HepG2 (cell line): ENCODE results near the gene CALCR. TPM values are rescaled to one million over a fixed set of nuclear protein-coding genes. Genes with fewer than 3 reads are reported as not detected.

Experiments used
- ZFP36 ChIP-seq: fragments of 150-350 bp; IDR thresholded peaks from 2 replicates; pipeline ENCODE4 v1.6.1; 2018; ENCODE audit warnings: borderline replicate concordance, low read length, low read depth; ENCODE audit not compliant: partially characterized antibody
- polyA plus RNA-seq, 8 experiments: library from polyadenylated mRNA; depleted of rRNA in 3 of 8; stranded (reverse) in 7 of 8; unstranded in 1 of 8; fragments of >200 nt; fragmentation: Illumina TruSeq in 4 of 8; extraction: Trizol in 4 of 8; gene quantifications; 2 replicates each; pipeline versions ENCODE4 v1.2.1 to v1.2.3, GENCODE V29; 2011 to 2016; ENCODE audit warnings: low read depth in 4 of 8, missing spikeins in 1 of 8, mixed read lengths in 1 of 8; ENCODE audit not compliant: insufficient read depth in 1 of 8
- total RNA-seq, 5 experiments: library from RNA; depleted of rRNA; stranded (reverse); fragments of >200 nt; fragmentation: Illumina TruSeq; extraction: Trizol; gene quantifications; 2 replicates each; pipeline ENCODE4 v1.2.3, GENCODE V29; 2016; ENCODE audit warnings: low read depth in 1 of 5
- TF ChIP-seq, protein P1 (sequence below): sonication (generic); formaldehyde crosslinking; IDR thresholded peaks from 2 replicates; pipeline ENCODE4 v1.5.0; 2020; ENCODE audit warnings: mild to moderate bottlenecking, missing genetic modification reagents, borderline replicate concordance
- TF ChIP-seq, protein P2 (sequence below): sonication (generic); formaldehyde crosslinking; conservative IDR thresholded peaks from 2 replicates; pipeline ENCODE4 v1.8.0; 2022; ENCODE audit warnings: low read depth, missing genetic modification reagents

CALCR gene
- total and polyA plus RNA-seq, 2 of the 13 experiments (the other 11 are each of a cell fraction or from before 2014, with no cell fraction given): not detected

DNA sequence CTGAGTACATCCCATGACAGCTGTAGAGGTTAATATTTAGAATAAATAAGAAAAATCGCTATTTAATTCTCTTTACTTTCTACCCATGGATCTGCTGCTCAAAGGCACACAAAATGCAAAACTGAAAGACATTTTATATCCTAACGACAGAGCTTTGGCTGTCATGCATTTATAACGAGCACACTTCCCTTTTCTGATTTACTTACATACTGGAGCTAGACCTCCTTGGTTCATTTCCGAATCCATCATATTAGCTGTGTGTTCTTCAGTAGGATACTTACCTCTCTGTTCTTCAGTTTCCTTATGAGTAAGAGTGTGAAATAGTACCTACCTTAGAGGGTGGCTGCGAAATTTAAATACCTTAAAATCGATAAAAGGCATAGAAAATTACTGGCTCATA, 10.9 kb downstream of the CALCR start (continued):
- TF ChIP-seq, protein P1, sequence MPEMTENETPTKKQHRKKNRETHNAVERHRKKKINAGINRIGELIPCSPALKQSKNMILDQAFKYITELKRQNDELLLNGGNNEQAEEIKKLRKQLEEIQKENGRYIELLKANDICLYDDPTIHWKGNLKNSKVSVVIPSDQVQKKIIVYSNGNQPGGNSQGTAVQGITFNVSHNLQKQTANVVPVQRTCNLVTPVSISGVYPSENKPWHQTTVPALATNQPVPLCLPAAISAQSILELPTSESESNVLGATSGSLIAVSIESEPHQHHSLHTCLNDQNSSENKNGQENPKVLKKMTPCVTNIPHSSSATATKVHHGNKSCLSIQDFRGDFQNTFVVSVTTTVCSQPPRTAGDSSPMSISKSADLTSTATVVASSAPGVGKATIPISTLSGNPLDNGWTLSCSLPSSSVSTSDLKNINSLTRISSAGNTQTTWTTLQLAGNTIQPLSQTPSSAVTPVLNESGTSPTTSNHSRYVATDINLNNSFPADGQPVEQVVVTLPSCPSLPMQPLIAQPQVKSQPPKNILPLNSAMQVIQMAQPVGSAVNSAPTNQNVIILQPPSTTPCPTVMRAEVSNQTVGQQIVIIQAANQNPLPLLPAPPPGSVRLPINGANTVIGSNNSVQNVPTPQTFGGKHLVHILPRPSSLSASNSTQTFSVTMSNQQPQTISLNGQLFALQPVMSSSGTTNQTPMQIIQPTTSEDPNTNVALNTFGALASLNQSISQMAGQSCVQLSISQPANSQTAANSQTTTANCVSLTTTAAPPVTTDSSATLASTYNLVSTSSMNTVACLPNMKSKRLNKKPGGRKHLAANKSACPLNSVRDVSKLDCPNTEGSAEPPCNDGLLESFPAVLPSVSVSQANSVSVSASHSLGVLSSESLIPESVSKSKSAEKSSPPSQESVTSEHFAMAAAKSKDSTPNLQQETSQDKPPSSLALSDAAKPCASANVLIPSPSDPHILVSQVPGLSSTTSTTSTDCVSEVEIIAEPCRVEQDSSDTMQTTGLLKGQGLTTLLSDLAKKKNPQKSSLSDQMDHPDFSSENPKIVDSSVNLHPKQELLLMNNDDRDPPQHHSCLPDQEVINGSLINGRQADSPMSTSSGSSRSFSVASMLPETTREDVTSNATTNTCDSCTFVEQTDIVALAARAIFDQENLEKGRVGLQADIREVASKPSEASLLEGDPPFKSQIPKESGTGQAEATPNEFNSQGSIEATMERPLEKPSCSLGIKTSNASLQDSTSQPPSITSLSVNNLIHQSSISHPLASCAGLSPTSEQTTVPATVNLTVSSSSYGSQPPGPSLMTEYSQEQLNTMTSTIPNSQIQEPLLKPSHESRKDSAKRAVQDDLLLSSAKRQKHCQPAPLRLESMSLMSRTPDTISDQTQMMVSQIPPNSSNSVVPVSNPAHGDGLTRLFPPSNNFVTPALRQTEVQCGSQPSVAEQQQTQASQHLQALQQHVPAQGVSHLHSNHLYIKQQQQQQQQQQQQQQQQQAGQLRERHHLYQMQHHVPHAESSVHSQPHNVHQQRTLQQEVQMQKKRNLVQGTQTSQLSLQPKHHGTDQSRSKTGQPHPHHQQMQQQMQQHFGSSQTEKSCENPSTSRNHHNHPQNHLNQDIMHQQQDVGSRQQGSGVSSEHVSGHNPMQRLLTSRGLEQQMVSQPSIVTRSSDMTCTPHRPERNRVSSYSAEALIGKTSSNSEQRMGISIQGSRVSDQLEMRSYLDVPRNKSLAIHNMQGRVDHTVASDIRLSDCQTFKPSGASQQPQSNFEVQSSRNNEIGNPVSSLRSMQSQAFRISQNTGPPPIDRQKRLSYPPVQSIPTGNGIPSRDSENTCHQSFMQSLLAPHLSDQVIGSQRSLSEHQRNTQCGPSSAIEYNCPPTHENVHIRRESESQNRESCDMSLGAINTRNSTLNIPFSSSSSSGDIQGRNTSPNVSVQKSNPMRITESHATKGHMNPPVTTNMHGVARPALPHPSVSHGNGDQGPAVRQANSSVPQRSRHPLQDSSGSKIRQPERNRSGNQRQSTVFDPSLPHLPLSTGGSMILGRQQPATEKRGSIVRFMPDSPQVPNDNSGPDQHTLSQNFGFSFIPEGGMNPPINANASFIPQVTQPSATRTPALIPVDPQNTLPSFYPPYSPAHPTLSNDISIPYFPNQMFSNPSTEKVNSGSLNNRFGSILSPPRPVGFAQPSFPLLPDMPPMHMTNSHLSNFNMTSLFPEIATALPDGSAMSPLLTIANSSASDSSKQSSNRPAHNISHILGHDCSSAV (CRISPR knock-in tag): no peak
- no peak for TF ChIP-seq ZFP36
- TF ChIP-seq, protein P2, sequence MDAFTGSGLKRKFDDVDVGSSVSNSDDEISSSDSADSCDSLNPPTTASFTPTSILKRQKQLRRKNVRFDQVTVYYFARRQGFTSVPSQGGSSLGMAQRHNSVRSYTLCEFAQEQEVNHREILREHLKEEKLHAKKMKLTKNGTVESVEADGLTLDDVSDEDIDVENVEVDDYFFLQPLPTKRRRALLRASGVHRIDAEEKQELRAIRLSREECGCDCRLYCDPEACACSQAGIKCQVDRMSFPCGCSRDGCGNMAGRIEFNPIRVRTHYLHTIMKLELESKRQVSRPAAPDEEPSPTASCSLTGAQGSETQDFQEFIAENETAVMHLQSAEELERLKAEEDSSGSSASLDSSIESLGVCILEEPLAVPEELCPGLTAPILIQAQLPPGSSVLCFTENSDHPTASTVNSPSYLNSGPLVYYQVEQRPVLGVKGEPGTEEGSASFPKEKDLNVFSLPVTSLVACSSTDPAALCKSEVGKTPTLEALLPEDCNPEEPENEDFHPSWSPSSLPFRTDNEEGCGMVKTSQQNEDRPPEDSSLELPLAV: no peak
